Measurements from ENCODE around the gene ATP5MC2. TPM values are rescaled to one million over a fixed set of nuclear protein-coding genes. Genes with fewer than 3 reads are reported as not detected.
"Not testable (repeated sequence)": the region's sequence is repeated elsewhere in the genome, so short reads cannot be mapped to it uniquely, and the experiment has no call there.

ATP5MC2 gene
- total RNA-seq, 1 donor from 2014 or later = 246 TPM

GRCh38 chr12:53644133-53644532, 31.8 kb downstream of the ATP5MC2 start:
- ATAC-seq = no peak

- no peak for ATAC-seq
Measured at GRCh38 chr12:53643232-53643979, 32.5 kb downstream of the ATP5MC2 start.

- ATAC-seq = no peak
Measured at GRCh38 chr12:53638057-53638456, 37.8 kb downstream of the ATP5MC2 start.

GRCh38 chr12:53636641-53637040, 39.2 kb downstream of the ATP5MC2 start:
- ATAC-seq = no peak

- ATAC-seq = not testable (repeated sequence)
Measured at GRCh38 chr12:53635708-53636107, 40.2 kb downstream of the ATP5MC2 start.

- no peak for ATAC-seq
Measured at GRCh38 chr12:53631721-53632120, 44.2 kb downstream of the ATP5MC2 start.

- no peak for ATAC-seq
Measured at GRCh38 chr12:53627919-53628318, 48.0 kb downstream of the ATP5MC2 start.

GRCh38 chr12:53626702-53627169, 49.1 kb downstream of the ATP5MC2 start:
- no peak for ATAC-seq

GRCh38 chr12:53625946-53626701, 49.8 kb downstream of the ATP5MC2 start, which contains the start of gene ATF7:
ATF7 (minus strand) TSS chr12:53626382; CDS start chr12:53601000, 25,382 bp downstream.
- ATAC-seq = peak; percentile 98

- ATAC-seq = no peak
Measured at GRCh38 chr12:53625373-53625945, 50.4 kb downstream of the ATP5MC2 start.

GRCh38 chr12:53624956-53625355, 50.9 kb downstream of the ATP5MC2 start:
- no peak for ATAC-seq

- ATAC-seq = no peak
Measured at GRCh38 chr12:53624458-53624857, 51.4 kb downstream of the ATP5MC2 start.

GRCh38 chr12:53623548-53624385, 52.1 kb downstream of the ATP5MC2 start:
- ATAC-seq = no peak

- no peak for ATAC-seq
Measured at GRCh38 chr12:53622724-53623123, 53.2 kb downstream of the ATP5MC2 start.

- ATAC-seq = no peak
Measured at GRCh38 chr12:53618275-53618674, 57.6 kb downstream of the ATP5MC2 start.

- no peak for ATAC-seq
Measured at GRCh38 chr12:53617700-53618099, 58.2 kb downstream of the ATP5MC2 start.

GRCh38 chr12:53616950-53617349, 58.9 kb downstream of the ATP5MC2 start:
- no peak for ATAC-seq

Other genes with a start within 250 kb of the ATP5MC2 start
- 92.0 TPM for gene PRR13, start 234.3 kb downstream of the ATP5MC2 start, total RNA-seq
- gene PCBP2, start 224.0 kb downstream of the ATP5MC2 start, total RNA-seq = 493 TPM
- 2.0 TPM for gene MAP3K12, start 176.6 kb downstream of the ATP5MC2 start, total RNA-seq
- gene TARBP2, start 174.8 kb downstream of the ATP5MC2 start, total RNA-seq = 19.3 TPM
- not detected for gene NPFF, start 168.6 kb downstream of the ATP5MC2 start, total RNA-seq
- gene ATF7, start 49.7 kb downstream of the ATP5MC2 start, total RNA-seq = 29.7 TPM
- 34.6 TPM for gene CALCOCO1, start 51.4 kb upstream of the ATP5MC2 start, total RNA-seq
- gene CISTR, start 75.9 kb upstream of the ATP5MC2 start, total RNA-seq = not detected